GM12878 (cell line): ENCODE results near the gene DIAPH2. TPM values are rescaled to one million over a fixed set of nuclear protein-coding genes. Genes with fewer than 3 reads are reported as not detected.

Source experiments
- ATAC-seq: fragments of 200-7000 bp; cut with Tn5 transposase; 3 replicates; pipeline ENCODE4 v1.9.1; 2020; ENCODE audit warnings: mild to moderate bottlenecking, moderate library complexity
- BruUV-seq: library from RNA; stranded (reverse); fragments of 400-500 nt; replicated peaks from 2 replicates; lab custom pipeline; 2021; lab: Mats Ljungman, UMichigan
- CTCF ChIA-PET: fragments of 300-600 bp; sonication (Branson Sonifier 250); formaldehyde crosslinking; extraction: SDS; loops from one replicate; lab custom pipeline; 2021; ENCODE audit warnings: inconsistent platforms; lab: Yijun Ruan, JAX
- POLR2A ChIA-PET: fragments of 350-600 bp; formaldehyde crosslinking; extraction: SDS; loops from one replicate; lab custom pipeline; 2021; ENCODE audit warnings: inconsistent platforms; lab: Charles Lee
- RAD21 ChIA-PET: fragments of 300-600 bp; sonication (Branson Sonifier 250); formaldehyde crosslinking; loops from one replicate; lab custom pipeline; 2023; ENCODE audit warnings: antibody characterized with exemption; ENCODE audit not compliant: unreplicated experiment; lab: Charles Lee
- SMC1A ChIA-PET: fragments of 300-600 bp; sonication (Branson Sonifier 250); formaldehyde crosslinking; loops from one replicate; lab custom pipeline; 2023; ENCODE audit not compliant: unreplicated experiment, uncharacterized antibody; lab: Charles Lee
- DNase-seq: peaks from one replicate; pipeline ENCODE4 v3.0.0-alpha.2; 2011; ENCODE audit warnings: low read depth, low spot score
- FAIRE-seq: peaks from 3 replicates; lab custom pipeline; 2011; peaks lifted over from hg19 to GRCh38; lab: Jason Lieb, UNC
- H2AFZ ChIP-seq: 2 replicates; pipeline ENCODE4 v1.6.0; 2011; ENCODE audit warnings: low read depth, low read length, control low read depth; ENCODE audit not compliant: control insufficient read depth
- H3K27ac ChIP-seq: 2 replicates; pipeline ENCODE4 v1.5.1; 2011; ENCODE audit warnings: control low read depth; ENCODE audit not compliant: control insufficient read depth, insufficient read depth
- H3K27me3 ChIP-seq, 2 experiments: replicated peaks in 1 of 2; 2 replicates each; pipeline versions ENCODE4 v1.6.0 to v1.6.1; 2011; ENCODE audit warnings: low read length in 1 of 2; ENCODE audit not compliant: control insufficient read depth in 2 of 2, insufficient read depth in 2 of 2
- H3K36me3 ChIP-seq, 2 experiments: 2 replicates each; pipeline ENCODE4 v1.5.1; 2011; ENCODE audit warnings: low read length in 1 of 2; ENCODE audit not compliant: control insufficient read depth in 2 of 2, insufficient read depth in 2 of 2
- H3K4me1 ChIP-seq: 2 replicates; pipeline ENCODE4 v1.6.1; 2011; ENCODE audit warnings: mild to moderate bottlenecking, low read length, moderate library complexity, mixed read lengths; ENCODE audit not compliant: control insufficient read depth, insufficient read depth
- H3K4me2 ChIP-seq: 2 replicates; pipeline ENCODE4 v1.6.0; 2011; ENCODE audit warnings: control low read depth; ENCODE audit not compliant: control insufficient read depth, insufficient read depth
- H3K4me3 ChIP-seq: fragments of 200-600 bp; sonication (generic); 2 replicates; pipeline ENCODE4 v1.5.1; 2016
- H3K79me2 ChIP-seq: 2 replicates; pipeline ENCODE4 v1.6.0; 2011; ENCODE audit warnings: low read length; ENCODE audit not compliant: control insufficient read depth, insufficient read depth
- H3K9ac ChIP-seq: 2 replicates; pipeline ENCODE4 v1.8.0; 2011; ENCODE audit warnings: low read length, control low read depth, mixed read lengths; ENCODE audit not compliant: control insufficient read depth, insufficient read depth
- H3K9me3 ChIP-seq: replicated peaks from 3 replicates; pipeline ENCODE4 v1.5.1; 2011; ENCODE audit warnings: mild to moderate bottlenecking, low read length; ENCODE audit not compliant: control insufficient read depth, insufficient read depth
- H4K20me1 ChIP-seq: 2 replicates; pipeline ENCODE4 v1.6.0; 2011; ENCODE audit not compliant: control insufficient read depth, insufficient read depth
- CBX5 ChIP-seq: sonication (generic); IDR thresholded peaks from 2 replicates; pipeline ENCODE4 v1.6.1; 2016; ENCODE audit warnings: low read depth, moderate library complexity, mild to moderate bottlenecking, inconsistent platforms
- CREM ChIP-seq: IDR thresholded peaks from 2 replicates; pipeline ENCODE4 v1.6.1; 2014; ENCODE audit warnings: antibody characterized with exemption, low read depth
- HDGF ChIP-seq: fragments of 450-650 bp; IDR thresholded peaks from 2 replicates; pipeline ENCODE4 v1.6.1; 2016; ENCODE audit warnings: antibody characterized with exemption
- IKZF1 ChIP-seq: fragments of 450-650 bp; conservative IDR thresholded peaks from 2 replicates; pipeline ENCODE4 v1.6.1; 2017; ENCODE audit warnings: antibody characterized with exemption, mild to moderate bottlenecking
- IKZF2 ChIP-seq, 2 experiments: fragments of 450-650 bp; IDR thresholded peaks; 2 replicates each; pipeline ENCODE4 v1.6.1; 2017; ENCODE audit warnings: mild to moderate bottlenecking in 2 of 2, moderate library complexity in 2 of 2
- KAT2A ChIP-seq: conservative IDR thresholded peaks from 2 replicates; pipeline ENCODE4 v1.6.1; 2011; ENCODE audit warnings: low read depth, low read length; ENCODE audit not compliant: control insufficient read depth
- PAX5 ChIP-seq: IDR thresholded peaks from 2 replicates; pipeline ENCODE4 v1.6.1; 2011; ENCODE audit warnings: low read depth, low read length, borderline replicate concordance
- RCOR1 ChIP-seq: conservative IDR thresholded peaks from 2 replicates; pipeline ENCODE4 v1.6.1; 2012; ENCODE audit warnings: low read depth, low read length, improper control_type of control experiment
- SIN3A ChIP-seq: IDR thresholded peaks from 2 replicates; pipeline ENCODE4 v1.6.1; 2012; ENCODE audit warnings: low read depth, low read length, improper control_type of control experiment
- SREBF1 ChIP-seq: IDR thresholded peaks from 2 replicates; pipeline ENCODE4 v1.6.1; 2012; ENCODE audit warnings: mild to moderate bottlenecking, low read length
- TAF1 ChIP-seq: IDR thresholded peaks from 2 replicates; pipeline ENCODE4 v1.6.1; 2011; ENCODE audit warnings: mild to moderate bottlenecking, low read depth, low read length, borderline replicate concordance
- WGBS: methylation state at CpG from one replicate; pipeline ENCODE4 v1.1.6; 2016; ENCODE audit warnings: low lambda C conversion rate; ENCODE audit not compliant: insufficient replicate concordance, insufficient coverage; ENCODE audit errors: missing lambda C conversion rate; 5-methylcytosine and 5-hydroxymethylcytosine counted together
- in situ Hi-C: fragments of 300-500 bp; cut with MboI; formaldehyde crosslinking; loops from 9 replicates; pipeline ENCODE4 v1.14.3; 2018; ENCODE audit warnings: mixed read lengths
- intact Hi-C: fragments of 100-400 bp; cut with micrococcal nuclease; formaldehyde crosslinking; loops from one replicate; pipeline ENCODE4 v1.14.2; 2022; ENCODE audit not compliant: unreplicated experiment
- polyA plus RNA-seq, 11 experiments: library from polyadenylated mRNA; depleted of rRNA in 4 of 11; unstranded in 6 of 11; stranded (reverse) in 5 of 11; fragments of >200 nt; fragmentation: Nextera tagmentation in 4 of 11; fragmentation: Illumina TruSeq in 1 of 11; extraction: Ambion mirVana in 4 of 11; extraction: Trizol in 1 of 11; gene quantifications; 1 replicate in 1 of 11; 2 replicates in 10 of 11; pipeline versions ENCODE4 v1.2.1 to v1.2.3, GENCODE V29; 2011 to 2016; ENCODE audit warnings: inconsistent platforms in 2 of 11, missing spikeins in 2 of 11, low read depth in 1 of 11
- total RNA-seq, 4 experiments: library from RNA; depleted of rRNA in 3 of 4; stranded (reverse); fragments of >200 nt in 3 of 4; fragmentation: Illumina TruSeq in 1 of 4; extraction: Trizol in 1 of 4; gene quantifications; 2 replicates each; pipeline versions ENCODE4 v1.2.1 to v1.2.3, GENCODE V29; 2013 to 2021
- TF ChIP-seq, protein P1 (sequence below): fragments of 450-650 bp; IDR thresholded peaks from 2 replicates; pipeline ENCODE4 v1.6.1; 2017; ENCODE audit warnings: antibody characterized with exemption, mild to moderate bottlenecking, moderate library complexity
- TF ChIP-seq, protein P2 (sequence below): fragments of 450-650 bp; formaldehyde crosslinking; IDR thresholded peaks from 2 replicates; pipeline ENCODE4 v1.5.0; 2022; ENCODE audit warnings: mild to moderate bottlenecking, missing genetic modification characterization
- TF ChIP-seq, protein P3 (sequence below): fragments of 450-650 bp; IDR thresholded peaks from 2 replicates; pipeline ENCODE4 v1.6.1; 2018; ENCODE audit warnings: borderline replicate concordance, mild to moderate bottlenecking; ENCODE audit not compliant: partially characterized antibody
- TF ChIP-seq, protein P4 (sequence below), 3 experiments: IDR thresholded peaks in 2 of 3; conservative IDR thresholded peaks in 1 of 3; 2 replicates each; pipeline ENCODE4 v1.5.1; 2011; ENCODE audit warnings: low read depth in 3 of 3, low read length in 3 of 3, mild to moderate bottlenecking in 3 of 3, control low read depth in 2 of 3, moderate library complexity in 2 of 3, inconsistent platforms in 1 of 3, mixed read lengths in 1 of 3; ENCODE audit not compliant: control insufficient read depth in 2 of 3, insufficient read depth in 1 of 3; ENCODE audit errors: extremely low read depth in 1 of 3

Gene DIAPH2
- total and polyA plus RNA-seq, 10 of the 15 experiments (the other 5 are each of a cell fraction or from before 2014, with no cell fraction given), result 2.2 to 16.6 (median 8.8) TPM

DNA sequence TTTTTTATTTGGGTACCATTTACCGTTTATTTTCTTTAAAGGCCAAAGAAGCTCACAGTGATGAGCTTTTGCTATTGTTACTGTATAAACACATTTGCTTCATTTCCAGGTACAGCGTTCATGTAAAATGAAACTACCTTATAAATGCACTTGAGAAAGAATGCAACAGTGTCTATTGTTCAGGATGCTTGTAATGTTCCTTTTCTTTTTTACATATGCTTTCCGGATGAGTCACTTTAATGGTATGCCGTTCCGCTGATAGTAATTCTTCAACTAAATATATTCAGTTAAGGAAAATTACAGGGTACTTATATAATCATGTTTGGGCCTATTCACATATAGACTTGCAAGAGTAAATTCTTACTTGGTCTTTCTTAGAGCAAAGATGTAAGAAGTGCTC lies 554.0 kb downstream of the DIAPH2 start:
- Histone ChIP-seq H2AFZ (no peak overlapping the region), H3K79me2 (no peaks in the 10 kb centered on the region), H3K4me1 (no peaks in the 10 kb centered on the region), H3K36me3 (no peaks in the 10 kb centered on the region), H3K4me2 (no peak overlapping the region), H4K20me1 (no peaks in the 10 kb centered on the region), H3K27me3 (no peaks in the 10 kb centered on the region), H3K27ac (no peak overlapping the region), H3K9me3 (no peaks in the 10 kb centered on the region), H3K4me3 (no peak overlapping the region), H3K9ac (no peak overlapping the region)
- WGBS, result 76% methylated on average over 5 of the region's 5 CpGs
- SMC1A ChIA-PET, result interaction anchor here (0.7 to 1.1 kb wide), 3 partner anchors 23 to 551 kb away, joined by 3 to 4 read pairs (median 3); no protein-coding TSS in a partner anchor
- in situ Hi-C loops, result no loop called here
- BruUV-seq, result no TSS peak
- ATAC-seq (no peak), FAIRE-seq (no peak), DNase-seq (no peak)
- CTCF ChIA-PET, result no interaction called here
- POLR2A ChIA-PET, result no interaction called here
- intact Hi-C loops, result no loop called here
- RAD21 ChIA-PET, result no interaction called here
- TF ChIP-seq CREM, result no peak
- no peak for TF ChIP-seq IKZF1
- TF ChIP-seq SREBF1, result no peak
- TF ChIP-seq CBX5, result no peak
- TF ChIP-seq SIN3A, result no peak
- TF ChIP-seq, protein P1, sequence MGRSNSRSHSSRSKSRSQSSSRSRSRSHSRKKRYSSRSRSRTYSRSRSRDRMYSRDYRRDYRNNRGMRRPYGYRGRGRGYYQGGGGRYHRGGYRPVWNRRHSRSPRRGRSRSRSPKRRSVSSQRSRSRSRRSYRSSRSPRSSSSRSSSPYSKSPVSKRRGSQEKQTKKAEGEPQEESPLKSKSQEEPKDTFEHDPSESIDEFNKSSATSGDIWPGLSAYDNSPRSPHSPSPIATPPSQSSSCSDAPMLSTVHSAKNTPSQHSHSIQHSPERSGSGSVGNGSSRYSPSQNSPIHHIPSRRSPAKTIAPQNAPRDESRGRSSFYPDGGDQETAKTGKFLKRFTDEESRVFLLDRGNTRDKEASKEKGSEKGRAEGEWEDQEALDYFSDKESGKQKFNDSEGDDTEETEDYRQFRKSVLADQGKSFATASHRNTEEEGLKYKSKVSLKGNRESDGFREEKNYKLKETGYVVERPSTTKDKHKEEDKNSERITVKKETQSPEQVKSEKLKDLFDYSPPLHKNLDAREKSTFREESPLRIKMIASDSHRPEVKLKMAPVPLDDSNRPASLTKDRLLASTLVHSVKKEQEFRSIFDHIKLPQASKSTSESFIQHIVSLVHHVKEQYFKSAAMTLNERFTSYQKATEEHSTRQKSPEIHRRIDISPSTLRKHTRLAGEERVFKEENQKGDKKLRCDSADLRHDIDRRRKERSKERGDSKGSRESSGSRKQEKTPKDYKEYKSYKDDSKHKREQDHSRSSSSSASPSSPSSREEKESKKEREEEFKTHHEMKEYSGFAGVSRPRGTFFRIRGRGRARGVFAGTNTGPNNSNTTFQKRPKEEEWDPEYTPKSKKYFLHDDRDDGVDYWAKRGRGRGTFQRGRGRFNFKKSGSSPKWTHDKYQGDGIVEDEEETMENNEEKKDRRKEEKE, result no peak
- TF ChIP-seq RCOR1, result no peak
- no peak for TF ChIP-seq HDGF
- TF ChIP-seq, protein P2, sequence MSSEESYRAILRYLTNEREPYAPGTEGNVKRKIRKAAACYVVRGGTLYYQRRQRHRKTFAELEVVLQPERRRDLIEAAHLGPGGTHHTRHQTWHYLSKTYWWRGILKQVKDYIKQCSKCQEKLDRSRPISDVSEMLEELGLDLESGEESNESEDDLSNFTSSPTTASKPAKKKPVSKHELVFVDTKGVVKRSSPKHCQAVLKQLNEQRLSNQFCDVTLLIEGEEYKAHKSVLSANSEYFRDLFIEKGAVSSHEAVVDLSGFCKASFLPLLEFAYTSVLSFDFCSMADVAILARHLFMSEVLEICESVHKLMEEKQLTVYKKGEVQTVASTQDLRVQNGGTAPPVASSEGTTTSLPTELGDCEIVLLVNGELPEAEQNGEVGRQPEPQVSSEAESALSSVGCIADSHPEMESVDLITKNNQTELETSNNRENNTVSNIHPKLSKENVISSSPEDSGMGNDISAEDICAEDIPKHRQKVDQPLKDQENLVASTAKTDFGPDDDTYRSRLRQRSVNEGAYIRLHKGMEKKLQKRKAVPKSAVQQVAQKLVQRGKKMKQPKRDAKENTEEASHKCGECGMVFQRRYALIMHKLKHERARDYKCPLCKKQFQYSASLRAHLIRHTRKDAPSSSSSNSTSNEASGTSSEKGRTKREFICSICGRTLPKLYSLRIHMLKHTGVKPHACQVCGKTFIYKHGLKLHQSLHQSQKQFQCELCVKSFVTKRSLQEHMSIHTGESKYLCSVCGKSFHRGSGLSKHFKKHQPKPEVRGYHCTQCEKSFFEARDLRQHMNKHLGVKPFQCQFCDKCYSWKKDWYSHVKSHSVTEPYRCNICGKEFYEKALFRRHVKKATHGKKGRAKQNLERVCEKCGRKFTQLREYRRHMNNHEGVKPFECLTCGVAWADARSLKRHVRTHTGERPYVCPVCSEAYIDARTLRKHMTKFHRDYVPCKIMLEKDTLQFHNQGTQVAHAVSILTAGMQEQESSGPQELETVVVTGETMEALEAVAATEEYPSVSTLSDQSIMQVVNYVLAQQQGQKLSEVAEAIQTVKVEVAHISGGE, result no peak
- TF ChIP-seq PAX5, result no peak
- TF ChIP-seq, protein P3, sequence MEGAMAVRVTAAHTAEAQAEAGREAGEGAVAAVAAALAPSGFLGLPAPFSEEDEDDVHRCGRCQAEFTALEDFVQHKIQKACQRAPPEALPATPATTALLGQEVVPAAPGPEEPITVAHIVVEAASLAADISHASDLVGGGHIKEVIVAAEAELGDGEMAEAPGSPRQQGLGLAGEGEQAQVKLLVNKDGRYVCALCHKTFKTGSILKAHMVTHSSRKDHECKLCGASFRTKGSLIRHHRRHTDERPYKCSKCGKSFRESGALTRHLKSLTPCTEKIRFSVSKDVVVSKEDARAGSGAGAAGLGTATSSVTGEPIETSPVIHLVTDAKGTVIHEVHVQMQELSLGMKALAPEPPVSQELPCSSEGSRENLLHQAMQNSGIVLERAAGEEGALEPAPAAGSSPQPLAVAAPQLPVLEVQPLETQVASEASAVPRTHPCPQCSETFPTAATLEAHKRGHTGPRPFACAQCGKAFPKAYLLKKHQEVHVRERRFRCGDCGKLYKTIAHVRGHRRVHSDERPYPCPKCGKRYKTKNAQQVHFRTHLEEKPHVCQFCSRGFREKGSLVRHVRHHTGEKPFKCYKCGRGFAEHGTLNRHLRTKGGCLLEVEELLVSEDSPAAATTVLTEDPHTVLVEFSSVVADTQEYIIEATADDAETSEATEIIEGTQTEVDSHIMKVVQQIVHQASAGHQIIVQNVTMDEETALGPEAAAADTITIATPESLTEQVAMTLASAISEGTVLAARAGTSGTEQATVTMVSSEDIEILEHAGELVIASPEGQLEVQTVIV, result no peak
- no peak for TF ChIP-seq TAF1
- TF ChIP-seq, protein P4, sequence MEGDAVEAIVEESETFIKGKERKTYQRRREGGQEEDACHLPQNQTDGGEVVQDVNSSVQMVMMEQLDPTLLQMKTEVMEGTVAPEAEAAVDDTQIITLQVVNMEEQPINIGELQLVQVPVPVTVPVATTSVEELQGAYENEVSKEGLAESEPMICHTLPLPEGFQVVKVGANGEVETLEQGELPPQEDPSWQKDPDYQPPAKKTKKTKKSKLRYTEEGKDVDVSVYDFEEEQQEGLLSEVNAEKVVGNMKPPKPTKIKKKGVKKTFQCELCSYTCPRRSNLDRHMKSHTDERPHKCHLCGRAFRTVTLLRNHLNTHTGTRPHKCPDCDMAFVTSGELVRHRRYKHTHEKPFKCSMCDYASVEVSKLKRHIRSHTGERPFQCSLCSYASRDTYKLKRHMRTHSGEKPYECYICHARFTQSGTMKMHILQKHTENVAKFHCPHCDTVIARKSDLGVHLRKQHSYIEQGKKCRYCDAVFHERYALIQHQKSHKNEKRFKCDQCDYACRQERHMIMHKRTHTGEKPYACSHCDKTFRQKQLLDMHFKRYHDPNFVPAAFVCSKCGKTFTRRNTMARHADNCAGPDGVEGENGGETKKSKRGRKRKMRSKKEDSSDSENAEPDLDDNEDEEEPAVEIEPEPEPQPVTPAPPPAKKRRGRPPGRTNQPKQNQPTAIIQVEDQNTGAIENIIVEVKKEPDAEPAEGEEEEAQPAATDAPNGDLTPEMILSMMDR (IDR thresholded peaks at IDR 0.05 in 2 of 3, conservative IDR thresholded peaks at IDR 0.05 in 1 of 3; ENCODE audit: control insufficient read depth in 2 of 3, extremely low read depth in 1 of 3, insufficient read depth in 1 of 3, low read depth in 3 of 3, low read length in 3 of 3), result no peak
- no peak for TF ChIP-seq KAT2A
- TF ChIP-seq IKZF2 (IDR thresholded peaks at IDR 0.05), result no peak
